ENCODE measurements around the gene F10.

Gene F10

GRCh38 chr13:113123226-113124201 is 915 bp downstream of the F10 start:
- peak; percentile 6; the same call in 2 of the 3 replicates for ATAC-seq

GRCh38 chr13:113124211-113124970 is 1.8 kb downstream of the F10 start:
- ATAC-seq = no peak
- TF ChIP-seq ESRRG (CRISPR knock-in tag; IDR thresholded peaks at IDR 0.05) = no peak
- no peak for TF ChIP-seq ZFP3 (CRISPR knock-in tag; IDR thresholded peaks at IDR 0.05)
- TF ChIP-seq ZC3H10 (CRISPR knock-in tag; IDR thresholded peaks at IDR 0.05) = no peak
- TF ChIP-seq TCF4 (CRISPR knock-in tag; IDR thresholded peaks at IDR 0.05; ENCODE audit: borderline replicate concordance) = no peak

More at GRCh38 chr13:113123226-113124201, 915 bp downstream of the F10 start:
- TF ChIP-seq ISL1 (CRISPR knock-in tag; IDR thresholded peaks at IDR 0.05) = no peak
- no peak for TF ChIP-seq RARB (CRISPR knock-in tag; IDR thresholded peaks at IDR 0.05)
- TF ChIP-seq, protein P1, sequence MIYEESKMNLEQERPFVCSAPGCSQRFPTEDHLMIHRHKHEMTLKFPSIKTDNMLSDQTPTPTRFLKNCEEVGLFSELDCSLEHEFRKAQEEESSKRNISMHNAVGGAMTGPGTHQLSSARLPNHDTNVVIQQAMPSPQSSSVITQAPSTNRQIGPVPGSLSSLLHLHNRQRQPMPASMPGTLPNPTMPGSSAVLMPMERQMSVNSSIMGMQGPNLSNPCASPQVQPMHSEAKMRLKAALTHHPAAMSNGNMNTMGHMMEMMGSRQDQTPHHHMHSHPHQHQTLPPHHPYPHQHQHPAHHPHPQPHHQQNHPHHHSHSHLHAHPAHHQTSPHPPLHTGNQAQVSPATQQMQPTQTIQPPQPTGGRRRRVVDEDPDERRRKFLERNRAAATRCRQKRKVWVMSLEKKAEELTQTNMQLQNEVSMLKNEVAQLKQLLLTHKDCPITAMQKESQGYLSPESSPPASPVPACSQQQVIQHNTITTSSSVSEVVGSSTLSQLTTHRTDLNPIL (CRISPR knock-in tag; IDR thresholded peaks at IDR 0.05; ENCODE audit: low read depth) = no peak

- no peak for ATAC-seq
- TF ChIP-seq, protein P2, sequence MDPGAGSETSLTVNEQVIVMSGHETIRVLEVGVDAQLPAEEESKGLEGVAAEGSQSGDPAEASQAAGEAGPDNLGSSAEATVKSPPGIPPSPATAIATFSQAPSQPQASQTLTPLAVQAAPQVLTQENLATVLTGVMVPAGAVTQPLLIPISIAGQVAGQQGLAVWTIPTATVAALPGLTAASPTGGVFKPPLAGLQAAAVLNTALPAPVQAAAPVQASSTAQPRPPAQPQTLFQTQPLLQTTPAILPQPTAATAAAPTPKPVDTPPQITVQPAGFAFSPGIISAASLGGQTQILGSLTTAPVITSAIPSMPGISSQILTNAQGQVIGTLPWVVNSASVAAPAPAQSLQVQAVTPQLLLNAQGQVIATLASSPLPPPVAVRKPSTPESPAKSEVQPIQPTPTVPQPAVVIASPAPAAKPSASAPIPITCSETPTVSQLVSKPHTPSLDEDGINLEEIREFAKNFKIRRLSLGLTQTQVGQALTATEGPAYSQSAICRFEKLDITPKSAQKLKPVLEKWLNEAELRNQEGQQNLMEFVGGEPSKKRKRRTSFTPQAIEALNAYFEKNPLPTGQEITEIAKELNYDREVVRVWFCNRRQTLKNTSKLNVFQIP (CRISPR knock-in tag; IDR thresholded peaks at IDR 0.05; ENCODE audit: borderline replicate concordance, low read depth) = no peak
- TF ChIP-seq, protein P3, sequence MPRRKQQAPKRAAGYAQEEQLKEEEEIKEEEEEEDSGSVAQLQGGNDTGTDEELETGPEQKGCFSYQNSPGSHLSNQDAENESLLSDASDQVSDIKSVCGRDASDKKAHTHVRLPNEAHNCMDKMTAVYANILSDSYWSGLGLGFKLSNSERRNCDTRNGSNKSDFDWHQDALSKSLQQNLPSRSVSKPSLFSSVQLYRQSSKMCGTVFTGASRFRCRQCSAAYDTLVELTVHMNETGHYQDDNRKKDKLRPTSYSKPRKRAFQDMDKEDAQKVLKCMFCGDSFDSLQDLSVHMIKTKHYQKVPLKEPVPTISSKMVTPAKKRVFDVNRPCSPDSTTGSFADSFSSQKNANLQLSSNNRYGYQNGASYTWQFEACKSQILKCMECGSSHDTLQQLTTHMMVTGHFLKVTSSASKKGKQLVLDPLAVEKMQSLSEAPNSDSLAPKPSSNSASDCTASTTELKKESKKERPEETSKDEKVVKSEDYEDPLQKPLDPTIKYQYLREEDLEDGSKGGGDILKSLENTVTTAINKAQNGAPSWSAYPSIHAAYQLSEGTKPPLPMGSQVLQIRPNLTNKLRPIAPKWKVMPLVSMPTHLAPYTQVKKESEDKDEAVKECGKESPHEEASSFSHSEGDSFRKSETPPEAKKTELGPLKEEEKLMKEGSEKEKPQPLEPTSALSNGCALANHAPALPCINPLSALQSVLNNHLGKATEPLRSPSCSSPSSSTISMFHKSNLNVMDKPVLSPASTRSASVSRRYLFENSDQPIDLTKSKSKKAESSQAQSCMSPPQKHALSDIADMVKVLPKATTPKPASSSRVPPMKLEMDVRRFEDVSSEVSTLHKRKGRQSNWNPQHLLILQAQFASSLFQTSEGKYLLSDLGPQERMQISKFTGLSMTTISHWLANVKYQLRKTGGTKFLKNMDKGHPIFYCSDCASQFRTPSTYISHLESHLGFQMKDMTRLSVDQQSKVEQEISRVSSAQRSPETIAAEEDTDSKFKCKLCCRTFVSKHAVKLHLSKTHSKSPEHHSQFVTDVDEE (CRISPR knock-in tag; IDR thresholded peaks at IDR 0.05) = no peak
- TF ChIP-seq ISL1 (CRISPR knock-in tag; IDR thresholded peaks at IDR 0.05) (no peak), GLIS3 (CRISPR knock-in tag; IDR thresholded peaks at IDR 0.05) (no peak), CSDC2 (CRISPR knock-in tag; IDR thresholded peaks at IDR 0.05) (no peak), ZNF565 (CRISPR knock-in tag; conservative IDR thresholded peaks at IDR 0.05; ENCODE audit: low read depth) (no peak), ESRRG (CRISPR knock-in tag; IDR thresholded peaks at IDR 0.05) (no peak)
- TF ChIP-seq, protein P1 (CRISPR knock-in tag; IDR thresholded peaks at IDR 0.05; ENCODE audit: low read depth) = no peak
- TF ChIP-seq, protein P4, sequence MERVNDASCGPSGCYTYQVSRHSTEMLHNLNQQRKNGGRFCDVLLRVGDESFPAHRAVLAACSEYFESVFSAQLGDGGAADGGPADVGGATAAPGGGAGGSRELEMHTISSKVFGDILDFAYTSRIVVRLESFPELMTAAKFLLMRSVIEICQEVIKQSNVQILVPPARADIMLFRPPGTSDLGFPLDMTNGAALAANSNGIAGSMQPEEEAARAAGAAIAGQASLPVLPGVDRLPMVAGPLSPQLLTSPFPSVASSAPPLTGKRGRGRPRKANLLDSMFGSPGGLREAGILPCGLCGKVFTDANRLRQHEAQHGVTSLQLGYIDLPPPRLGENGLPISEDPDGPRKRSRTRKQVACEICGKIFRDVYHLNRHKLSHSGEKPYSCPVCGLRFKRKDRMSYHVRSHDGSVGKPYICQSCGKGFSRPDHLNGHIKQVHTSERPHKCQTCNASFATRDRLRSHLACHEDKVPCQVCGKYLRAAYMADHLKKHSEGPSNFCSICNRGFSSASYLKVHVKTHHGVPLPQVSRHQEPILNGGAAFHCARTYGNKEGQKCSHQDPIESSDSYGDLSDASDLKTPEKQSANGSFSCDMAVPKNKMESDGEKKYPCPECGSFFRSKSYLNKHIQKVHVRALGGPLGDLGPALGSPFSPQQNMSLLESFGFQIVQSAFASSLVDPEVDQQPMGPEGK (CRISPR knock-in tag; IDR thresholded peaks at IDR 0.05; ENCODE audit: borderline replicate concordance) = no peak
These were observed 3.1 kb downstream of the F10 start for GRCh38 chr13:113125506-113126264.

Measured in SK-N-SH treated with all-trans-retinoic acid at 6 μM for 48 hours (cell line).